ENCODE measurements around the gene JAM2.

Gene JAM2

GRCh38 chr21:25638660-25639550 lies at the start of gene JAM2:
TSS of gene JAM2 (plus strand) at chr21:25639258. CDS start at chr21:25639822, 564 bp downstream.
- Histone ChIP-seq H3K4me3 (ENCODE audit: low read length in 2 of 2) (peak within 1 kb of the TSS; percentile 85 to 86), H3K36me3 (ENCODE audit: control insufficient read depth in 2 of 2, insufficient read depth in 2 of 2, low read length in 2 of 2) (peaks cover 0 to 2% of the 10 kb centered on the region in 2 donors), H3K9ac (ENCODE audit: low read length in 2 of 2) (peak within 1 kb of the TSS; percentile 70 to 79), H3K9me3 (ENCODE audit: control insufficient read depth in 2 of 2, low read length in 2 of 2) (no peaks in the 10 kb centered on the region), H3K4me1 (ENCODE audit: control insufficient read depth, insufficient read depth, low read length) (peaks cover 11% of the 10 kb centered on the region), H3K27ac (ENCODE audit: low read length) (peak within 1 kb of the TSS; percentile 73), H3K27me3 (ENCODE audit: control insufficient read depth in 1 of 2, insufficient read depth in 2 of 2, low read length in 2 of 2) (no peaks in the 10 kb centered on the region)

- no peak overlapping the region for H3K4me3 ChIP-seq (ENCODE audit: low read length in 2 of 2)
- no peaks in the 10 kb centered on the region for H3K4me1 ChIP-seq (ENCODE audit: control insufficient read depth, insufficient read depth, low read length)
- no peak overlapping the region for H3K27ac ChIP-seq (ENCODE audit: low read length)
- no peaks in the 10 kb centered on the region for H3K27me3 ChIP-seq (ENCODE audit: control insufficient read depth in 1 of 2, insufficient read depth in 2 of 2, low read length in 2 of 2)
- H3K9ac ChIP-seq (ENCODE audit: low read length in 2 of 2) = no peak overlapping the region
- H3K36me3 ChIP-seq (ENCODE audit: control insufficient read depth in 2 of 2, insufficient read depth in 2 of 2, low read length in 2 of 2) = peaks cover 30 to 44% of the 10 kb centered on the region in 2 donors
- no peaks in the 10 kb centered on the region for H3K9me3 ChIP-seq (ENCODE audit: control insufficient read depth in 2 of 2, low read length in 2 of 2)
These were observed 49.2 kb upstream of the JAM2 start for GRCh38 chr21:25589887-25590286.

GRCh38 chr21:25607151-25608043 lies 31.7 kb upstream of the JAM2 start, which contains the start of gene MRPL39:
TSS of gene MRPL39 (minus strand) at chr21:25607481. CDS start at chr21:25607475, 6 bp downstream.
- H3K27ac ChIP-seq (ENCODE audit: low read length) = peak within 1 kb of the TSS; percentile 61
- peaks cover 9 to 14% of the 10 kb centered on the region in 2 donors for H3K36me3 ChIP-seq (ENCODE audit: control insufficient read depth in 2 of 2, insufficient read depth in 2 of 2, low read length in 2 of 2)
- peak within 1 kb of the TSS; percentile 78 to 81 for H3K9ac ChIP-seq (ENCODE audit: low read length in 2 of 2)
- H3K27me3 ChIP-seq (ENCODE audit: control insufficient read depth in 1 of 2, insufficient read depth in 2 of 2, low read length in 2 of 2) = no peaks in the 10 kb centered on the region
- peaks cover 16% of the 10 kb centered on the region for H3K4me1 ChIP-seq (ENCODE audit: control insufficient read depth, insufficient read depth, low read length)
- peak within 1 kb of the TSS; percentile 75 to 91 for H3K4me3 ChIP-seq (ENCODE audit: low read length in 2 of 2)
- no peaks in the 10 kb centered on the region for H3K9me3 ChIP-seq (ENCODE audit: control insufficient read depth in 2 of 2, low read length in 2 of 2)

- Histone ChIP-seq H3K36me3 (ENCODE audit: control insufficient read depth in 2 of 2, insufficient read depth in 2 of 2, low read length in 2 of 2) (peaks cover 3 to 8% of the 10 kb centered on the region in 2 donors), H3K4me3 (ENCODE audit: low read length in 2 of 2) (peak overlapping the region; percentile 75 to 91), H3K27ac (ENCODE audit: low read length) (peak overlapping the region; percentile 4), H3K9ac (ENCODE audit: low read length in 2 of 2) (peak overlapping the region; percentile 58 to 78), H3K4me1 (ENCODE audit: control insufficient read depth, insufficient read depth, low read length) (peaks cover 16% of the 10 kb centered on the region), H3K9me3 (ENCODE audit: control insufficient read depth in 2 of 2, low read length in 2 of 2) (no peaks in the 10 kb centered on the region), H3K27me3 (ENCODE audit: control insufficient read depth in 1 of 2, insufficient read depth in 2 of 2, low read length in 2 of 2) (no peaks in the 10 kb centered on the region)
These were observed 30.9 kb upstream of the JAM2 start for GRCh38 chr21:25608044-25608737.

GRCh38 chr21:25614441-25614840 lies 24.6 kb upstream of the JAM2 start:
- H3K9me3 ChIP-seq (ENCODE audit: control insufficient read depth in 2 of 2, low read length in 2 of 2) = no peaks in the 10 kb centered on the region
- no peaks in the 10 kb centered on the region for H3K4me1 ChIP-seq (ENCODE audit: control insufficient read depth, insufficient read depth, low read length)
- no peak overlapping the region for H3K4me3 ChIP-seq (ENCODE audit: low read length in 2 of 2)
- H3K27me3 ChIP-seq (ENCODE audit: control insufficient read depth in 1 of 2, insufficient read depth in 2 of 2, low read length in 2 of 2) = no peaks in the 10 kb centered on the region
- H3K36me3 ChIP-seq (ENCODE audit: control insufficient read depth in 2 of 2, insufficient read depth in 2 of 2, low read length in 2 of 2) = no peaks in the 10 kb centered on the region
- H3K9ac ChIP-seq (ENCODE audit: low read length in 2 of 2) = no peak overlapping the region
- no peak overlapping the region for H3K27ac ChIP-seq (ENCODE audit: low read length)

- Histone ChIP-seq H3K9me3 (ENCODE audit: control insufficient read depth in 2 of 2, low read length in 2 of 2) (no peaks in the 10 kb centered on the region), H3K36me3 (ENCODE audit: control insufficient read depth in 2 of 2, insufficient read depth in 2 of 2, low read length in 2 of 2) (no peaks in the 10 kb centered on the region), H3K4me1 (ENCODE audit: control insufficient read depth, insufficient read depth, low read length) (no peaks in the 10 kb centered on the region), H3K27me3 (ENCODE audit: control insufficient read depth in 1 of 2, insufficient read depth in 2 of 2, low read length in 2 of 2) (no peaks in the 10 kb centered on the region), H3K9ac (ENCODE audit: low read length in 2 of 2) (no peak overlapping the region), H3K27ac (ENCODE audit: low read length) (no peak overlapping the region), H3K4me3 (ENCODE audit: low read length in 2 of 2) (no peak overlapping the region)
These were observed 23.2 kb upstream of the JAM2 start for GRCh38 chr21:25615880-25616279.

GRCh38 chr21:25619198-25619597 lies 19.9 kb upstream of the JAM2 start:
- Histone ChIP-seq H3K27ac (ENCODE audit: low read length) (no peak overlapping the region), H3K4me1 (ENCODE audit: control insufficient read depth, insufficient read depth, low read length) (no peaks in the 10 kb centered on the region), H3K9me3 (ENCODE audit: control insufficient read depth in 2 of 2, low read length in 2 of 2) (no peaks in the 10 kb centered on the region)

GRCh38 chr21:25624511-25624910 lies 14.5 kb upstream of the JAM2 start:
- no peak overlapping the region for H3K9ac ChIP-seq (ENCODE audit: low read length in 2 of 2)
- no peak overlapping the region for H3K4me3 ChIP-seq (ENCODE audit: low read length in 2 of 2)
- H3K27me3 ChIP-seq (ENCODE audit: control insufficient read depth in 1 of 2, insufficient read depth in 2 of 2, low read length in 2 of 2) = no peaks in the 10 kb centered on the region
- no peaks in the 10 kb centered on the region for H3K4me1 ChIP-seq (ENCODE audit: control insufficient read depth, insufficient read depth, low read length)
- no peak overlapping the region for H3K27ac ChIP-seq (ENCODE audit: low read length)
- no peaks in the 10 kb centered on the region for H3K9me3 ChIP-seq (ENCODE audit: control insufficient read depth in 2 of 2, low read length in 2 of 2)
- no peaks in the 10 kb centered on the region for H3K36me3 ChIP-seq (ENCODE audit: control insufficient read depth in 2 of 2, insufficient read depth in 2 of 2, low read length in 2 of 2)

More at GRCh38 chr21:25619198-25619597, 19.9 kb upstream of the JAM2 start:
- Histone ChIP-seq H3K4me3 (ENCODE audit: low read length in 2 of 2) (no peak overlapping the region), H3K9ac (ENCODE audit: low read length in 2 of 2) (no peak overlapping the region), H3K27me3 (ENCODE audit: control insufficient read depth in 1 of 2, insufficient read depth in 2 of 2, low read length in 2 of 2) (no peaks in the 10 kb centered on the region), H3K36me3 (ENCODE audit: control insufficient read depth in 2 of 2, insufficient read depth in 2 of 2, low read length in 2 of 2) (no peaks in the 10 kb centered on the region)

- Histone ChIP-seq H3K4me3 (ENCODE audit: low read length in 2 of 2) (no peak overlapping the region), H3K36me3 (ENCODE audit: control insufficient read depth in 2 of 2, insufficient read depth in 2 of 2, low read length in 2 of 2) (no peaks in the 10 kb centered on the region), H3K27me3 (ENCODE audit: control insufficient read depth in 1 of 2, insufficient read depth in 2 of 2, low read length in 2 of 2) (no peaks in the 10 kb centered on the region), H3K9me3 (ENCODE audit: control insufficient read depth in 2 of 2, low read length in 2 of 2) (no peaks in the 10 kb centered on the region), H3K4me1 (ENCODE audit: control insufficient read depth, insufficient read depth, low read length) (no peaks in the 10 kb centered on the region), H3K9ac (ENCODE audit: low read length in 2 of 2) (no peak overlapping the region), H3K27ac (ENCODE audit: low read length) (no peak overlapping the region)
These were observed 14.0 kb upstream of the JAM2 start for GRCh38 chr21:25625036-25625435.
